ENCODE data around the gene ABCA4. TPM values are rescaled to one million over a fixed set of nuclear protein-coding genes. Genes with fewer than 3 reads are reported as not detected.

The ABCA4 gene
- total and polyA plus RNA-seq, 2 of the 8 experiments (the other 6 are each of a cell fraction or from before 2014, with no cell fraction given): 0.06 TPM; not detected in 1

DNA sequence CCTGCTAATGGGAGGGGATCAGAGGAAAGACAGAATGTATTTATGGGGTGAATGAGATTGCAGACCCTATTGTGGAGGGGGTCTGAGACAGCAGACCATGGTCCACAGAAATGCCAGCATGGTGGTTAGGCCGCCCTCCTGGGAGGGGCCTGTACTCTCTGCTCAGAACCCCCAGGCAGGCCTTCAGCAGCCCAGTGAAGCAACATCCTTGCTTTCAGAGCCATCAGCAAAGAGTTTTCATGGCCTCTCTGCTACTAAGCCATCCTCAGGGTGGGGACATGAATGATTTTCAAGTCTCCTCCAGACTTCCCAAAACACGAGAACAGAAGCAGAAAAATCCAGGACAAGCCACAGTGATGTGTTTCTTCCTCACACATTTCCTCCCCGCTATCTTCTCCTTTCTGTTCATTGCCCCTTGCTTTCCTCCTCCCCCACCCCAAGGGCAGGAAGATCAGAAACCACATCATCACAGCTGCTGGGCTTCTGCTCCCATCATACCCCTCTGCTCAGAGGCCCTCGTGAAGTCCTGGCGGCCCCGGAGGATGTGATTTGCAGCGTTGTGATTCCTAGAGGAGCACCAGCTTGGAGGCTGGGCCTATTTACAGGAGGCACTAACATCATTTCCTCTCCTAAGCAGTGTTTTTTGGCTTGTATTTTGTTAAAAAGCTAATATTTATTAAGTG is 48.0 kb downstream of the ABCA4 start (continued):
- TF ChIP-seq, protein P1, sequence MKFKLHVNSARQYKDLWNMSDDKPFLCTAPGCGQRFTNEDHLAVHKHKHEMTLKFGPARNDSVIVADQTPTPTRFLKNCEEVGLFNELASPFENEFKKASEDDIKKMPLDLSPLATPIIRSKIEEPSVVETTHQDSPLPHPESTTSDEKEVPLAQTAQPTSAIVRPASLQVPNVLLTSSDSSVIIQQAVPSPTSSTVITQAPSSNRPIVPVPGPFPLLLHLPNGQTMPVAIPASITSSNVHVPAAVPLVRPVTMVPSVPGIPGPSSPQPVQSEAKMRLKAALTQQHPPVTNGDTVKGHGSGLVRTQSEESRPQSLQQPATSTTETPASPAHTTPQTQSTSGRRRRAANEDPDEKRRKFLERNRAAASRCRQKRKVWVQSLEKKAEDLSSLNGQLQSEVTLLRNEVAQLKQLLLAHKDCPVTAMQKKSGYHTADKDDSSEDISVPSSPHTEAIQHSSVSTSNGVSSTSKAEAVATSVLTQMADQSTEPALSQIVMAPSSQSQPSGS (IDR thresholded peaks at IDR 0.05; ENCODE audit: low read length): no peak
- TF ChIP-seq EZH2 (IDR thresholded peaks at IDR 0.05; ENCODE audit: low read depth, low read length, severe bottlenecking) (no peak), NANOG (IDR thresholded peaks at IDR 0.05; ENCODE audit: insufficient read depth, low read depth, low read length, poor library complexity, severe bottlenecking) (no peak), SUZ12 (IDR thresholded peaks at IDR 0.05; ENCODE audit: low read length) (no peak), TBP (IDR thresholded peaks at IDR 0.05; ENCODE audit: low read depth, low read length) (no peak), POLR2A (IDR thresholded peaks at IDR 0.05; ENCODE audit: control extremely low read depth in 1 of 2, low read depth in 2 of 2, low read length in 2 of 2) (no peak)
